Limb (tissue), 2 donors: ENCODE measurements around the gene ABLIM1.

Source experiments
- DNase-seq, 2 donors: peaks; one replicate each; pipeline ENCODE4 v3.0.0-alpha.2; 2016; ENCODE audit errors: extremely low spot score in 2 of 2

Gene ABLIM1

GRCh38 chr10:114590993-114591392 is 67.1 kb downstream of the ABLIM1 start:
- DNase-seq: no peak

- DNase-seq: no peak
Observed at GRCh38 chr10:114584419-114584818, 73.7 kb downstream of the ABLIM1 start.

DNA sequence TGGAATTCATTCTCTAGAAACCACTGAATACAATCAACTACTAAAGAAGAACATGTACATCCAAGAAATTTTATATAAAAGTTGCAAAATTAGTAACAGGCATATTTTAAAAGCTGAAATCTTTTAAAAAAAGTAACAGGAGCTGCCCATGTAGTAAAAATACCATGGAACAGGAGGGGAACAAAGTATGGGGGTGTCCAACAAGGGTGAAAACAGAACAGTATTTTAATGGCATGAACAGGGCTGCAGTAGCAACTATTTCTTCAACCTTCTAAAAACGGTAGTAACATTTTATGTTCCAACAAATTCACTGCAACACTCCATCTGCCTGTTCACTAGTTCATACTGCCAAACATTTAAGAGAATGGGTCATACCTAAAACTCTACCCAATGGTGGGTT is 77.0 kb downstream of the ABLIM1 start:
- DNase-seq: no peak

- no peak for DNase-seq
Observed at GRCh38 chr10:114577133-114577532, 80.9 kb downstream of the ABLIM1 start.

DNA sequence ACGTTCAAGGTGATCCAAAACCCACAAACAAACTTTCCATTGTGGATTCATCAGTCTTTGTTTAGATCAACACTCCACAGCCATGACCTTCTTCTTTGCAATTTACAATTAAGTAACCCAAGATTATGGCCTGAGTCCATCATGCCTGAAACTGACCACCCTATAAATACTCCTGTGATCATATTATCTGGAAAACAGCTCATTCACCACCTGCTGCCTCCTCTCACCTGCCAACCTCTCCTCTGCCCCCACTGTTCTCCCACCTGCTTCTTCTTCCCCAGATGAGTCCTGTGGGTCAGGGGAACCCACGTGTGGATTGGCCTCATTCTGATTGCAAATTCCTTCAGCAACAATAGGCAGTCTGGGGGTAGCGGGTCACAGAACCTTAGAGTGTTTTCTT is 81.4 kb downstream of the ABLIM1 start:
- no peak for DNase-seq

DNA sequence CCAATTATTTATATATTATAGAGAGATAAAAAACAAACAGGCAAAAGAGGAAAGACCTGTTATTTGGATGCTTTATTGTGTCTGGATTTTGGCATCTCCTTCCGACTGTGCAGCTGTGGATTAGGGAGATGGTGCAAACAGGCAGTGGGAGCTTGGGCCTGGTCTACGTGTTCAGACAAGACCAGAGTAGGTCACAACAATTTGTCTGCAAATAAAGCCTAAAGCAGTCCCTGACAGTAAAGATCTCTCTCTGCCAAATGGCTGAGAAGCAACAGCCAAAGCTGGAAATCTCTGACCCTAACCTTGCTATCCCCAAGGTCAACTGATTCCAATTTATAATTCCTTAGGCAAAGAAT is 82.0 kb downstream of the ABLIM1 start:
- DNase-seq: no peak

GRCh38 chr10:114575417-114576131 is 82.5 kb downstream of the ABLIM1 start:
- no peak for DNase-seq

DNA sequence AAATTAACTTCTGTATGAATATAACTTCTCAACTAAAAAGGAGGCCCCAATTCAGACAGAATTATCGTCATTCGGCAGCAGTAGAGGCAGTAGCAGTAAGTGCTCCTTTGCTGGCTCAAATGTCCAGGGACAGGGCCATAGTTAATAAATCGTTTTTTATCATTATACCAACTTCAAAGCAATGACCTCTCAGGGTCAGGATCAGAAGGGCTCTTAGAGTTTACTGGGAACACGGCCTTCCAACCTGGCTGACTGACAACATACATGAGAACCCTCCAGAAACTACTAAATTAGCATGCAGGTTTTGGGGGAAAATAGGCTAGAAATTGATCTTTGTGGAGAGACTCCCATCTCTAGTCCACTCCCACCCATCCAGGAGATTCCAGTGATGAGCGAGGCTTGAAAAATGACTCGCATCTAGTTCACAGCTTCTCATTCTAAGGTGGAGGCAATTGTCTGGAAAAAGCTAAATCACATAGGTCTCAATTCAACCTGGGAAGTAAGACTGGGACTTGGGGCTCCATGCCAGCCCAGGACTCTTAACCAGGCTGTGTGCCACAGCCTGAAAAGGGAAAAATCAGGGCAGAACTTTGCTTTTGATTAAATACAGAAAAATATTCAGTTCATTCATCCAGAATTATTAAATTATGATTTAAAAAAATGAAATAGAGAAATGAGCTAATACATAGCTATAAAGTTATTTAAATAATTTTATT is 84.6 kb downstream of the ABLIM1 start:
- DNase-seq: no peak

DNA sequence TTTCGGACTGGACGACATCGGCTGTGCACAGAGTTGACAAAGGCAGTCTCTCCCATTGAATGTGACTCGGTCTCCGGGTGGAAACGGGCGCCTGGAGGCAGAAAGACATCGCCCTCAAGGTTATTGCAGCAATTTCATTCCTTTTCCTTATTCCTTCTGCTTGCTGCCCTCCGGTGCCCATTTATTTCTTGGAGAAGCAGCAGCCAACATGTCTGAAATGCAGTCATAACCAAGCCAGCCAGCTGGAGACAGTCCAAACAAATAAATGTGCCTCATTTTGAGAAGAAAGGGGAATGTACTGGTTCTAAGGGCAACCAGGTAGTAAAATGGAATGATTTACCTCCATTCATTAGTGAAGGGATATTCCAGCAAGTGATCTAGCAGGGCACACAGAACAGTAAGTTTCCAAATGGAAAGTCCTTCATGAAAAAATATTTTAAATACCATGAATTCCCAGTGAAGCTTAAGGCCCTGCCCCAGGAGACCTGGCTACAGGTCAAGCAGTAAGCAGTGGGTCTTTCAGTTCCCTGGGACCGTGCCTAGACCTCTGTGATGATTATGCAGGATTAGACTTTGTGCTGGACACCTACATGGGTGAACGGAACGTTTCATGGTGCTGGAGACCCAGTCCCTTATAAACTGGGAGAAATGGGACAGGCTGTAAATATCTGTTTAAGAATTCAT is 86.6 kb downstream of the ABLIM1 start:
- DNase-seq: no peak

DNA sequence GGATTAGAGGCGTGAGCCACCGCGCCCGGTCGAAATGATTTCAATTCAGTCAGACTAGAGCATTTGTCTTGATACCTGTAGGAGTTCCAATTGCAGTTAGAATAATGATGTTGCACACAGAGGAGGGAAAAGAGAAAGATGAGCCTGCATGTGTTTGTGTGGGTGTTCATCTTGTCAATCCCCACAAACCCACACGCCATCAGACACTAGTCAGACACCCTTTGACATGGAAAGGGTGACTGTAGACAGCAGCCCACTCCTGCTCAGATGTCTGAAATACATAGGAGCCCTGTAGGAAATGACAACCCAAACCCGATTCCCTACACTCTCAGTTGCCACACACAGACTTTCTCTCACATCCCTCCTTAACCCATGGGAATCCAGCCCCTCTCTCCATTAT is 92.0 kb downstream of the ABLIM1 start:
- no peak for DNase-seq

DNA sequence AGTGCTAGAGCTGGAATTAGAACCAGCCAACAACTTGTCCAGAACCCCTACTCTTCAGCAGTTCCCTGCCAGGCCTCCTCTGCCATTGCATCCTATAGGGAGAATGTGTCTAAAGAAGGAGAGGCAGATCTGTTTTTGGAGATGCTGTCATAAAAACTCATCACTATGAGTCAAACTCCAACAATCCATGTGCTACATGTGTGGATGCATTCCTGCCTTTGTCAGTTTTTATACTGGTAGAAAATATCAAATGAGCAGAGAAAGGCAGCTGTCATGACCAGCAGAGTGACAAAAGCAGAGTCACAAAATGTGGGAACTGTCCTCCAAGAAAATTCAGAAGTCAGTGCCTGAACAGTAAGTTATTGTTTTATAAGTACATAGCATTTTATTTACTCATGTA is 93.0 kb downstream of the ABLIM1 start:
- DNase-seq: no peak

- no peak for DNase-seq
Observed at GRCh38 chr10:114561008-114561523, 97.0 kb downstream of the ABLIM1 start.

- DNase-seq: no peak
Observed at GRCh38 chr10:114560144-114560543, 97.9 kb downstream of the ABLIM1 start.

- DNase-seq: no peak
Observed at GRCh38 chr10:114559636-114560035, 98.4 kb downstream of the ABLIM1 start.

DNA sequence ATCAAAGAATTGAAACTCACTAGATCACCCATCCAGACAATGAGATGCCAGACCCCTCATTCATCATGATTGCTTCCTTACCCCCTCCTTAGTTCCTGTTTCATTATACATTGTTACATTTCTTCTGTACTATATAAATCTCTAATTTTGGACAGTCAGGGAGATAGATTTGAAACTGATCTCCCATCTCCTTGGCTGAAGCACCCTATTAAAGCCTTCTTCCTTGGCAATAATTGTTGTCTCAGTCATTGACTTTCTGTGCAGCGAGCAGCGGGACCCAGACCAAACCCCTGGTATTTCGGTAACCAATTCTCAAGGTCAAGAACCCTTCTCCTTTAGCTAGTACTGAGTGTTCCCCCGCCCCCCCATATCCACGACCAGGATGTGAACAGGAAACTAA is 100.2 kb downstream of the ABLIM1 start:
- DNase-seq: no peak

- DNase-seq: no peak
Observed at GRCh38 chr10:114556236-114557122, 101.6 kb downstream of the ABLIM1 start.

DNA sequence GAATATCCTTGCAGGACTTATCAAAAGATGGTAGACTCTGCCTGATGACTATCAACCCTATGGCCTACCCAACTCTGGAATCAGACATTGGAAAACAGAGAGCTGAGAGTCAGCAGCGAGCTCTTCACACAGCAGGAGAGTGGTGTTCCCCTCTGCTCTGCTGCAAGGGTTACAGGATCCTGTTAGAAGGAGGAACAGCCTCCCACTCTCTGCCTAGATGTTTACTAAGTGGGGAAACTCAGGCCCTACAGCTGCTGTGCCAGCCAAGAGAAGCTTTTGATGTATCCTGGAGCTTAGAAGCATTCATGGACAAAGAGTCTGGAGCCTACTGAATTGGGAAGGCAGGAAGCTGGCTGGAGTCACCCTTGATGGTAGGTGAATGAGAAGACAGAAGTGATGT is 104.6 kb downstream of the ABLIM1 start:
- DNase-seq: no peak

DNA sequence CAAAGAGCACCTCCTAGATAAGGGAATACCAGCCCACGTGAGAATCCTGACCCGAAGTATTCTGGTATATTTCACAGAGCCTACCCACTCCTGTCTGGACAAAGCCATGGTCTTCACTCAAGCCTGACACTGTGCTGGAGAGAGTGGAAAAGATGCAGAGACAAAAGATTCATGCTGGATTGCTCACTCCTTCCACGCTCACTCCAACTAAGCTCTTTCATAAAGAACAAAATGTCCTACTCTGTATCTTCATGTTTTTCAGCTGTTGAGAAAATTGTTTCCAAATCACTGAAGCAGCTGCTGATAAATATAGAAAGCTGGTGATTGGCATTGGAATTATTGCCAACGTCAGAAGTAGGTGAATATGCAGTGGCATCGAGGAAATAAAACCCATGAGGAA is 106.0 kb downstream of the ABLIM1 start:
- DNase-seq: no peak

DNA sequence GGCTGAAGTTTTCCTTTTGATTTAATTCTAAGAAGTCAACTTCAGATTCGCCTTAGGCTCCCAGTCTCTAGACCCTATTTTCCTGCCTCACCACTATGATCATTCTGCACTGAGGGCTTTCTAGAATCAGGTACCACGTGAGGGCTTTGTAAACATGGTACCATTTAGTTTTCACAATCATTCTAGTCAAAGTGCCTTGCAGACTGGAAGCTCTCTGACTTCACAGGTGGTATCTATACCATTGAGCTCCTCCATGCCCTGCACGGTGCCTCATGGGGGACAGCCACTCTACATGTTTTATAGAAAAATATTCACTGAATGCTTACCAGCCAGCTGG is 106.5 kb downstream of the ABLIM1 start:
- DNase-seq: no peak

DNA sequence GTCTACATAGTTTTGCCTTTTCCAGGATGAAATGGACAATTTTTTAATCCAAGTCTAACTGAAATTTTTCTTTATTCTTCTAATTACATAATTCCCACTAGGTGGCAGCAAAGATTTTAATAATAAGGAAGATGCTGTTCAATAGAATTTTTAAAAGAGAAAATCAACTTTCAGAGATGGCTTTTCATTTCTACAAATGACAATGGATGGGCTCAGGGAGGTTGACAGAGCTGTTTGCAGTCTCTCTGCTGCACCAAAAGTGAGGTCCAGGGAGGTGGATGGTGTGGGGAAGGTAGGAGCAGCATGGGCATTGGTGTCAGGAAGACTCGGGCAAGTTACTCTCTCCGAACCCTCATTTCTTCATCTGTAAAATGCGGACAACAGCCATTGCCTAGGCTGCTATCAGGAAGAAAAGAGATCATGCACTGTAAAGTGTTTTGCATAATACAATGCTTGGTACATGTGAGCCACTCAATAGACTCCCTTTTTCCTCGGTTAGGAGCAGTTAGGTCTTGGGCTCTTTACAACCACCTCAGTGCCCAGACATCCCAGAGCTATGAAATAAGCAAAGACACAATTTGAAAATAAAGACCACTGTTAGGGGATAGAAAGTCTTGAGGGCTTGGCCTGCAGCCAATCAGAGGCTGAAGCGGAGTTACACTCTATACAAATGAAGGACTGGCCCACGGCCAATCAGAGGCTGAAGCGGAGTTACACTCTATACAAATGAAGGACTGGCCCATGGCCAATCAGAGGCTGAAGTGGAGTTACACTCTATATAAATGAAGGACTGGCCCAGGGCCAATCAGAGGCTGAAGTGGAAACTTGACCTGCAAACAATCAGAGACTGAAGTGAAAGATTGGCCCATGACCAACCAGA is 107.1 kb downstream of the ABLIM1 start:
- DNase-seq: peak; percentile 62 to 84

- DNase-seq: no peak
Observed at GRCh38 chr10:114548662-114549061, 109.4 kb downstream of the ABLIM1 start.
